ENCODE measurements around the gene KASH5. TPM values are rescaled to one million over a fixed set of nuclear protein-coding genes. Genes with fewer than 3 reads are reported as not detected.

Gene KASH5
- total and polyA plus RNA-seq, 3 donors from 2014 or later, result 72.8 to 121 (median 102) TPM

DNA sequence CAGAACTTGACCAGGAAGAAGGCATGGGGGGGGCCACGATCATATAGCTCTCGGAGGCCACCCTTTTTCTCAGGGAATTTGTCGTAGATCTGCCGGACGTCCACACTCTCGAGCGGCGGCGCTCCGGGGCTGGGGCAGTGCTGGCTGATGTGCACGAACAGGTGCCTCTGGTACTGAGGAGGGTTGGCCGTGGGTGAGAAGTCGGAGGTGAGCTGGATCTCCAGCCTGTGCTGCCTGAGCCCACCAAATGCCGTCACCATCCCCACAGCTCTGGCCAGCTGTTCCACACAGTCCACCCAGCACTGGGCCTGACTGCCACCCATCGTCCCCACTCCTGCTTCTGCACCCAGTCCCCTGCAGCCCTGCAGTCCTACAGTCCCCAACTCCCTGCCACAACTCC, 40.9 kb upstream of the KASH5 start:
- Histone ChIP-seq H3K36me3 (ENCODE audit: low read depth, missing control alignments) (no peaks in the 10 kb centered on the region), H3K27me3 (no peaks in the 10 kb centered on the region), H3K27ac (no peak overlapping the region), H3K4me1 (no peaks in the 10 kb centered on the region), H3K9me3 (no peaks in the 10 kb centered on the region), H3K4me3 (no peak overlapping the region)
- intact Hi-C loops (cut with DNase I; ENCODE audit: low total_unique reads), result no loop called here
- WGBS, 2 donors, result 92 to 95% methylated on average over 8 to 15 of the region's 15 CpGs
- no peak for DNase-seq
- TF ChIP-seq, protein P1, sequence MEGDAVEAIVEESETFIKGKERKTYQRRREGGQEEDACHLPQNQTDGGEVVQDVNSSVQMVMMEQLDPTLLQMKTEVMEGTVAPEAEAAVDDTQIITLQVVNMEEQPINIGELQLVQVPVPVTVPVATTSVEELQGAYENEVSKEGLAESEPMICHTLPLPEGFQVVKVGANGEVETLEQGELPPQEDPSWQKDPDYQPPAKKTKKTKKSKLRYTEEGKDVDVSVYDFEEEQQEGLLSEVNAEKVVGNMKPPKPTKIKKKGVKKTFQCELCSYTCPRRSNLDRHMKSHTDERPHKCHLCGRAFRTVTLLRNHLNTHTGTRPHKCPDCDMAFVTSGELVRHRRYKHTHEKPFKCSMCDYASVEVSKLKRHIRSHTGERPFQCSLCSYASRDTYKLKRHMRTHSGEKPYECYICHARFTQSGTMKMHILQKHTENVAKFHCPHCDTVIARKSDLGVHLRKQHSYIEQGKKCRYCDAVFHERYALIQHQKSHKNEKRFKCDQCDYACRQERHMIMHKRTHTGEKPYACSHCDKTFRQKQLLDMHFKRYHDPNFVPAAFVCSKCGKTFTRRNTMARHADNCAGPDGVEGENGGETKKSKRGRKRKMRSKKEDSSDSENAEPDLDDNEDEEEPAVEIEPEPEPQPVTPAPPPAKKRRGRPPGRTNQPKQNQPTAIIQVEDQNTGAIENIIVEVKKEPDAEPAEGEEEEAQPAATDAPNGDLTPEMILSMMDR (IDR thresholded peaks at IDR 0.05), result no peak
- no peak for TF ChIP-seq POLR2A (IDR thresholded peaks at IDR 0.05)

DNA sequence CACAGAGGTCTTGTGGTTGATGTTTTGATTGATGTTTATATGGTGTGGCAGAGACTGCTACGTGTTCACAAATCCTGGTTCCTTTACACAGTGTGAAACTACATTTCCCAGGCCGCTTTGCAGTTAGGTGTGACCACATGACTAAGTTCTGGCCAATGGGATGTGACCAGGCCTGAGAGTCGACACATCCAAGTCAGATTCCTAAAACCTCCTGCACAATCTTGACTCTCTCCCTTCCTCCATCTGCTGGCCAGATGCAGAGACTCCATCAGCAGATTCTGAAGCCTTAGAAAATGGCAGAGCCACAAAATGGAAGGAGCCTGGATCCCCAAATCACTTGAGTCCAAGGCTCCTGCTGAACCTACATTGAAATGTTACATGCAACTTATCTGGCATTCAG, 40.2 kb upstream of the KASH5 start:
- Histone ChIP-seq H3K4me3 (no peak overlapping the region), H3K9me3 (no peaks in the 10 kb centered on the region), H3K27ac (no peak overlapping the region), H3K4me1 (no peaks in the 10 kb centered on the region), H3K27me3 (no peaks in the 10 kb centered on the region), H3K36me3 (ENCODE audit: low read depth, missing control alignments) (no peaks in the 10 kb centered on the region)
- WGBS, 2 donors, result 71 to 79% methylated on average over 3 of the region's 3 CpGs
- intact Hi-C loops (cut with DNase I; ENCODE audit: low total_unique reads), result no loop called here
- DNase-seq, result peak; percentile 54
- no peak for TF ChIP-seq POLR2A (IDR thresholded peaks at IDR 0.05)
- TF ChIP-seq, protein P1 (IDR thresholded peaks at IDR 0.05), result no peak

DNA sequence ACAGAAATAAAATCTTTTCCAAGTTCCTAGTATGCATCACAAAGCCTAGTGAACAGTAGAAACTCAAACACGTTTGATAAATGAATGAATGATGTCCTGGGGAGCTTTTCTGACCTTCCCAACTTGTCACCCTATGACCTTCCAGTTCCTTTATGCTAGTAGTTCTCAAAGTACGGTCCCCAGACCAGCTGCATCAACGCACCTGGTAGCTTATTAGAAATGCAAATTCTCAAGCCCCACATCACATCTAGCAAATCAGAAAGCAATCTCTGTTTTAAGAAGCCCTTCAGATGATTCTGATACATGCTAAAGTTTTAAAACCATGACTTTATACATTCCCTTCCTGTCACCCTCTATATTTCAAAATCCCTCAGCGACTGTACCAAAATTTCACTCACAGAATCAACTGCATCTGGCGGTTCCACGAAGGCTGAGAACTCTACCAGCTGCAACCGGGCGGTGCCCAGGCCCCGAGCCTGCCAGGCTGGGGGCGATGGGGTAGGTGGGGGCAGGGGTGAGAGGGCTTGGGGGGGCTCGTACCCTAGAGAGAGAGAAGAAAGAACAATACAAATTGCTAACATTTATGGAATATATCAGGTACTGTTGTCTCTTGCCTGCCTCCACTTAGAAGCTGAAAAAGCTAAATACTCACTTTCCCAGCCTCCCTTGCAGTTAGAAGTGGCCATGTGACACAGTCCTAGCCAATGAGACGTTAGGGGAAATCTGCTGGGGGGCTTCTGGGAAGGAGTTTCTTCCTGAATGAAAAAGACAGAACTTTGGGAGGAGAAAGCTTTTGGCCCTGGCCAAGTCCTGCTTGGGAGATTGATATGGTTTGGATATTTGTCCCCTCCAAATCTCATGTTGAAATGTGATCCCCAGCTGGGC, 39.5 kb upstream of the KASH5 start:
- no peak for DNase-seq
- H3K27me3 ChIP-seq, result no peaks in the 10 kb centered on the region
- H3K27ac ChIP-seq, result no peak overlapping the region
- no peaks in the 10 kb centered on the region for H3K4me1 ChIP-seq
- TF ChIP-seq, protein P1 (IDR thresholded peaks at IDR 0.05), result no peak
- TF ChIP-seq POLR2A (IDR thresholded peaks at IDR 0.05), result no peak
- H3K9me3 ChIP-seq, result no peaks in the 10 kb centered on the region
- intact Hi-C loops (cut with DNase I; ENCODE audit: low total_unique reads), result no loop called here
- no peak overlapping the region for H3K4me3 ChIP-seq
- no peaks in the 10 kb centered on the region for H3K36me3 ChIP-seq (ENCODE audit: low read depth, missing control alignments)
- WGBS, 2 donors, result 91 to 92% methylated on average over 12 of the region's 12 CpGs

DNA sequence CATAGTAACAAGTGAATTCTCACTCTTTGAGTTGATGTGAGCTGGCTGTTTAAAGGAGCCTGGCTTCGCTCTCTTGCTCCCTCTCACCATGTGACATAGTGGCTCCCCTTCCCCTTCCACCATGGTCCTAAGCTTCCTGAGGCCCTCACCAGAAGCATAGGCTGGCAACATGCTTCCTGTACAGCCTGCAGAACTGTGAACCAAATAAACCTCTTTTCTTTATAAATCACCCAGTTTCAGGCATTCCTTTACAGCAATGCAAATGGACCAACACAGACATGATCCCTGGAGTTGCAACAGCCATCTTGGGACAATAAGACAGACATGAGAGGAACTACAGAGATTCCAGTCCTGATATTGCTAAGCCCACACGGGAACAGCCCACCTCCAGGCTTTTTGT, 38.5 kb upstream of the KASH5 start:
- Histone ChIP-seq H3K4me1 (no peaks in the 10 kb centered on the region), H3K27me3 (no peaks in the 10 kb centered on the region), H3K9me3 (no peaks in the 10 kb centered on the region), H3K4me3 (no peak overlapping the region), H3K27ac (no peak overlapping the region), H3K36me3 (ENCODE audit: low read depth, missing control alignments) (no peaks in the 10 kb centered on the region)
- TF ChIP-seq, protein P1 (IDR thresholded peaks at IDR 0.05), result no peak
- TF ChIP-seq POLR2A (IDR thresholded peaks at IDR 0.05), result no peak
- 86 to 90% methylated on average over 2 of the region's 2 CpGs for WGBS, 2 donors
- no peak for DNase-seq
- intact Hi-C loops (cut with DNase I; ENCODE audit: low total_unique reads), result no loop called here

DNA sequence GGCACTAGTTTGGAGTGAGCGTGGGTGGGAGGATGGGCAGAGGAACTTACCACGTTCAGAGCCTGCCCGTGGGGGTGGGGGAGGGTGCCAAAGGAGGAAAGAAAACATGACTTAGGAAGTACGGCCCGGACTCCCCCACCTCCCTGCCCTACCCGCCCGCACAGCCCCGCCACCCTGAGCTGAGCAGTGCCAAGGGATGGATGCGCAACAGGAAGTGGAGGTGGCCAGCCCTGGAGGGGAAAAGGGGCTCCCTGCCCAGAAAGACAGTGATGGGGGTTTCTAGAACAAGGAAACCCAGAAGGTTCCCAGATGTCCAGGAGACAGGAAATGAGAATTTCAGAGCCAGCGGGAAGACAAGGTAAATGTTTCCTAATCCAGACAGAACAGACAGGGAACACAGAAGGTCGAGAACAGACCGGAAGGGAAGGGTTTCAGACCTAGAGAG, 32.1 kb upstream of the KASH5 start:
- H3K4me3 ChIP-seq, result no peak overlapping the region
- H3K36me3 ChIP-seq (ENCODE audit: low read depth, missing control alignments), result no peaks in the 10 kb centered on the region
- no peak for DNase-seq
- no peaks in the 10 kb centered on the region for H3K9me3 ChIP-seq
- intact Hi-C loops (cut with DNase I; ENCODE audit: low total_unique reads), result no loop called here
- WGBS, 2 donors, result 66 to 68% methylated on average over 12 of the region's 12 CpGs
- no peaks in the 10 kb centered on the region for H3K27me3 ChIP-seq
- TF ChIP-seq, protein P1 (IDR thresholded peaks at IDR 0.05), result no peak
- no peak for TF ChIP-seq POLR2A (IDR thresholded peaks at IDR 0.05)
- H3K27ac ChIP-seq, result no peak overlapping the region
- no peaks in the 10 kb centered on the region for H3K4me1 ChIP-seq

All from testis (tissue), 3 donors.